HG02642 (cell line): ENCODE measurements around the gene FBN3.
"Not testable (repeated sequence)": the region's sequence is repeated elsewhere in the genome, so short reads cannot be mapped to it uniquely, and the experiment has no call there.

Experiments
- ATAC-seq: cut with Tn5 transposase; IDR thresholded peaks from one replicate; pipeline ENCODE4 v1.9.1; 2021; ENCODE audit warnings: mild to moderate bottlenecking; ENCODE audit not compliant: unreplicated experiment, poor library complexity

The FBN3 gene

DNA sequence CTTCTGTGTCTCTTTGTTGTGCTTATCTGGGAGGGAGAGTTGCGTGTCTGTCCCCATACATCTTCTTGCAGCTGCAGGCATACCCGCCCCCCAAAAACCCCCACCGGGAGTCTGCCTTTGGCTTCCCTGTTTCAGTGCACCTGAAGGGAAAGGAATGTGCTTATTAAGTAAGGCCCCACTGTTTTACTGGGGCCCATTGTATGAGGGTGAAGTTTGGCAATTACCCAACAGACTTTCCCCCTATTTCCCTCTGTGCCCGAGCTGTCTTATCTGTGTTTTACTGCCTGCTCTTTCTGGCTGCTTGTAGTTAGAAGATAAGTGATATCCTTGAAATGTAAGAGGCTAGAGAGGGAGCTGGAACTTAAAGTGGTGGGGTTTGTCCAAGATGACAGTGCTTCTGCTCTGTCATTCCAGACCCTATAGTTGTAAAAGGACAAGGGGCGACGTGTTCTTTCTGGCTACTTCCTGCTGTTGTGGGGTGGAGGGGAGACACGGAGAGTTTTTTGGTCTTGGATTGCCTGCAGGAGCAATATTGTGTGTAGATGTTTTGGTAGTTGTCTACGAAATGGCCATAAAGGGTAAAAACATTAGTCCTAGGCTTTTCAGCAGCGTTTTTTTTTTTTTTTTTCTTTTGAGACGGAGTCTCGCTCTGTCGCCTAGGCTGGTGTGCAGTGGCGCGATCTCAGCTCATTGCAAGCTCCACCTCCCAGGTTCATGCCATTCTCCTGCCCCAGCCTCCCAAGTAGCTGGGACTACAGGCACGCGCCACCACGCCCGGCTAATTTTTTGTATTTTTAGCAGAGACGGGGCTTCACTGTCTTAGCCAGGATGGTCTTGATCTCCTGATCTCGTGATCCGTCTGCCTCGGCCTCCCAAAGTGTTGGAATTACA lies 115.9 kb downstream of the FBN3 start:
- not testable (repeated sequence) for ATAC-seq

GRCh38 chr19:8030960-8031359 lies 118.4 kb downstream of the FBN3 start:
- no peak for ATAC-seq

DNA sequence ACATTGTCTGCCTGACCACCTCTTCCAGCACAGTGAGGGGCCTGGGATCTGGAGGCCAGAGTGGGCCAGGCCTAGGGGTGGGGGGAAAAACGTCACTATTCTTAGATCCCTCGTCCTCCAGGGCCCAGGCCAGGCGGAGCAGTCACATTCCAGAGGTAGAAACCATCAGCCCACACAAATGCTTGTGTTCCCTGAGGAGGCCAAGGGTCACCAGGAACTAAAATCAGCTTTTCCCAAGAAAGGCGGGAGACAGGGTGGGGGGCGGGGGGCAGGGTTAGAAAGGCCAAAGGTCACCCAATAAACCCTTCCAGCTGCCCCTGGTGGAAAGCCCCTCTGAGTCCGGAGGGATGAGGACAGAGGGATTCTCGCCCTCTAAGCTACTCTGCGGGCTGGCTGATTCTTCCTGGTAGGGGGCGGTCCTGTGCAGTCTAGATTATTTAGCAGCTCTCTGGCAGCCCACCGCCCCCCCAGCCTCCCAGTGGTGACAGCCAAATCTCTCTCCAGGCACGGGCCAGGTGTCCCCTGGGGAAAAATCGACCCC lies 120.4 kb downstream of the FBN3 start:
- no peak for ATAC-seq

DNA sequence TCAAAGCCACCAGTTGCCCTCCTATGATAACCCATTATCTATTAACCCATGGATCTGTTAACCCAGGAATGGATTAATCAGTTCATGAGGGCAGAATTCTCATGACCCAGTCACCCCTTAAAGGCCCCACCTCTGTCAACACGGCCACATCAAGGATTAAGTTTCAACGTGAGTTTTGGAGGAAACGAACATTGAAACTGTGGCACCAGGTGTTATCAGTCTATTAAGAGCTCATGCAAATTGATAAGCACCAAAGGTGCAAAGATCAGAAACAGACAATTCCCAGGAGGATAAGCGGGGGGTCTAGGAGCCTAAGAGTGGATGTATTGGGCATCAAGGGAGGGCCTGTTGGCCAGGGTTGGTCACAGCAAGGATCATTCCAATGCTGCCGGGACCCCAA lies 124.1 kb downstream of the FBN3 start:
- no peak for ATAC-seq

- ATAC-seq: not testable (repeated sequence)
These were observed 125.1 kb downstream of the FBN3 start for GRCh38 chr19:8024256-8024655.

- ATAC-seq: no peak
These were observed 126.0 kb downstream of the FBN3 start for GRCh38 chr19:8023371-8023770.

- no peak for ATAC-seq
These were observed 127.1 kb downstream of the FBN3 start for GRCh38 chr19:8022275-8022674.

DNA sequence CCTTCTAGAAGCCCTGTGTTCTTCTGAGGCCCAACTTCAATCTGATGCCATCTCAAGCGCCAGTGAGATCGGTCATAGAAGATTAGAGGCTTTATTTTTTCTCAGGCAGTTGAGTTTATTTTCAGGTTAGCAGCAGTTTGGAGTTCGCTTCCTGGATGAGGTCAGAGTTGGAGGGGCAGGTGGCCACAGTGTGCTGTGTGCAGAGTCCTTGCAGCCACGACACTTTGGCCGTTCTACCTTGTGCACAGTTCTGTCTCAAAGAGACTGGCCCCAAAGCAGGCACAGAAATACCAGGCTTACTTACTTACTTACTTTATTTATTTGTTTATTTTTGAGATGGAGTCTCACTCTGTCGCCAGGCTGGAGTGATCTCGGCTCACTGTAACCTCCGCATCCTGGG lies 128.0 kb downstream of the FBN3 start:
- no peak for ATAC-seq

DNA sequence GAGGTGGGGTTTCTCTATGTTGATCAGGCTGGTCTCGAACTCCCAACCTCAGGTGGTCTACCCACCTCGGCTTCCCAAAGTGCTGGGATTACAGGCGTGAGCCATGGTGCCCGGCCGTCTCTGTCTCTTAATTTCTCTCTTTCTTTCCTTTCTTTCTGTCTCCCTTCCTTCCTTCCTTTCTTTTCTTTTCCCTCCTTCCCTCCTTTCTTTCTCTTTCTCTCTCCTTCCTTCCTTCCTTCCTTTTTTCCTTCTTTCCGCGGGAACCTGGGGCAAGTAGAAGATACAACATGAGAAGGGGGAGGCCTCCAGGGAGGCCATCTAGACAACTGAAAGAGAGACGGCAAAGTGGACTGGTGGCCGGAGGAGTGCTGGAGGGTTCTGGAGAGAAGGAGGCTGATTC lies 128.7 kb downstream of the FBN3 start:
- ATAC-seq: no peak

DNA sequence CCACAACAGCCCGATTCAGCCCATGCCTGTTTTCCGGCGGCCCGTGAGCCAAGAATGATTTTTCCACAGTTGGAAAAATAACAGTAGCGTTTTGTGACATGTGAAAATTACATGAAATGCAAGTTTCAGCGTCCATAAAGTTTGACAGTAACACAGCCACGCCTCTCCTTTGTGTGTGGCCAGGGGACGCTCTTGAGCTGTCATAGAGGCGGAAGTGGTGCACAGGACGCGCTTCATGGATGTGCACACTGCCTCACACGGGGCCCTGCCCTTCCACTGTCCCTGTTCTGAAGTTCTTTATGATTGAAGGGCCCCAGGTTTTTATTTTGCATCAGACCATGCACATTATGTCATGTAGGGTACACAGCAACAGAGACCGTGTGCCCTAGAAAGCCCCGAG lies 131.6 kb downstream of the FBN3 start:
- ATAC-seq: no peak
